Right lobe of liver (tissue), 4 donors: ENCODE results near the gene ACTG2.

Experiments used
- POLR2A ChIP-seq: fragments of 450-650 bp; IDR thresholded peaks from one replicate; pipeline ENCODE4 v1.6.1; 2017; ENCODE audit warnings: antibody characterized with exemption, mild to moderate bottlenecking
- TF ChIP-seq, protein P1 (sequence below), 4 donors: fragments of 200-600 bp in 3 of 4; fragments of 450-650 bp in 1 of 4; IDR thresholded peaks; one replicate each; pipeline versions ENCODE4 v1.5.1 to v1.8.0; 2016 to 2022; ENCODE audit warnings: antibody characterized with exemption in 4 of 4, mild to moderate bottlenecking in 2 of 4
- donor health status: DM: no; HTN: no; CAD: no.
- donor health status: DM: no; HTN: no; CAD: no.
- donor health status: DM: no; HTN: yes; CAD: no.

DNA sequence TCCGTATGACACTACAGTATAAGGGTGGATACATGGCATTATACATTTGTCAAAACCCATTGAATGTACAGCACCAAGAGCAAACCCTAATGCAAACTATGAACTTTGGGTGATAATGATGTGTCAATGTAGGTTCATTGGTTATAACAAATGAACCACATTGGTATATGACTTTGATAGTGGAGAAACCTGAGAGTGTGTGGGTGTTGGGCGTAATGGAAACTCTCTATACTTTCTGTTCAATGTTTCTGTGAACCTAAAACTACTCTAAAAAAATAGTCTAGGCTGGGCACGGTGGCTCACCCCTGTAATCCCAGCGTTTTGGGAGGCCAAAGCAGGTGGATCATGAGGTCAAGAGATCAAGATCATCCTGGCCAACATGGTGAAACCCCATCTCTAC is 6.5 kb upstream of the ACTG2 start:
- TF ChIP-seq, protein P1, sequence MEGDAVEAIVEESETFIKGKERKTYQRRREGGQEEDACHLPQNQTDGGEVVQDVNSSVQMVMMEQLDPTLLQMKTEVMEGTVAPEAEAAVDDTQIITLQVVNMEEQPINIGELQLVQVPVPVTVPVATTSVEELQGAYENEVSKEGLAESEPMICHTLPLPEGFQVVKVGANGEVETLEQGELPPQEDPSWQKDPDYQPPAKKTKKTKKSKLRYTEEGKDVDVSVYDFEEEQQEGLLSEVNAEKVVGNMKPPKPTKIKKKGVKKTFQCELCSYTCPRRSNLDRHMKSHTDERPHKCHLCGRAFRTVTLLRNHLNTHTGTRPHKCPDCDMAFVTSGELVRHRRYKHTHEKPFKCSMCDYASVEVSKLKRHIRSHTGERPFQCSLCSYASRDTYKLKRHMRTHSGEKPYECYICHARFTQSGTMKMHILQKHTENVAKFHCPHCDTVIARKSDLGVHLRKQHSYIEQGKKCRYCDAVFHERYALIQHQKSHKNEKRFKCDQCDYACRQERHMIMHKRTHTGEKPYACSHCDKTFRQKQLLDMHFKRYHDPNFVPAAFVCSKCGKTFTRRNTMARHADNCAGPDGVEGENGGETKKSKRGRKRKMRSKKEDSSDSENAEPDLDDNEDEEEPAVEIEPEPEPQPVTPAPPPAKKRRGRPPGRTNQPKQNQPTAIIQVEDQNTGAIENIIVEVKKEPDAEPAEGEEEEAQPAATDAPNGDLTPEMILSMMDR (IDR thresholded peaks at IDR 0.05): no peak
- TF ChIP-seq POLR2A: no peak
